COLO829 (cell line): Measurements from ENCODE around the gene GLRA3.
"Not testable (repeated sequence)": the region's sequence is repeated elsewhere in the genome, so short reads cannot be mapped to it uniquely, and the experiment has no call there.

Source experiments
- DNase-seq: peaks from one replicate; pipeline ENCODE4 v3.0.0; 2012; ENCODE audit warnings: low spot score

Gene GLRA3

GRCh38 chr4:174714393-174715211 is 114.4 kb downstream of the GLRA3 start:
- peak; percentile 72 for DNase-seq

GRCh38 chr4:174713821-174714220 is 115.2 kb downstream of the GLRA3 start:
- DNase-seq, result peak; percentile 28

DNA sequence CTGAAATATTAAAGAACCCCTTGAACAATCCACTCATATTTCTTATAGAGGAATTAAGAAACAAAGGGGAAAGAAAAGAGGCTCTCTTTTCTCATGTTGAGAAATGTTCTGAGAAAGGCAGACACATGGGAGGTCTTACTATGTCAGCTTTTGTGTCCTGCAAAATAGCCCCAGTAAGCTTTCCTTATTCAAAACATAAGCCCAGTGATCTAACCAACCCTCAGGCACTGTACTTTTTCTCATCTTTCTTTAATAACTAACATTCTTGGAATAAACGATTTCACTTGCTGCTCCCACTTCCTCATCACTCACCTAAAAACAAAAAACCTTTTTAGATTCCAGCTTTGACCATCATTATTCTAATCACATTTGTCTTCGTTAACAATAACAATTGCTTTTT is 115.9 kb downstream of the GLRA3 start:
- peak; percentile 23 for DNase-seq

DNA sequence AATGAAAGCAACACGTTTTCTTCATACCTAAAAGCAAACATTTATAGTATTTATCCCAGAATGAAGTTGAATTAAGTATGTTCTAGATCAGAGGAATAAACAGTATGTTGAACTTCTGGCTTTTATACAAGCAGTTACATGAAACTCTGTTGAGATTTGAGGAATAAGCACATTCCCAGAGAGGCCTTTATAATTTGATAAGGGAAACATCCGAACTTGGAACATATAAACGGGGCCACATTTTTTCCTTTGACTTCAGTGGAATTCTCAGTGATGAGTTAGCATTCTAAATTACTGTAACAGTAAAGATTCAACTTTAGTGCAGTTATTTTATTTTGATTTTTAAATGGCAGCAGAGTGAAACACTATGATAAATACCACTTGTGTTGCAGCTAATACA is 119.5 kb downstream of the GLRA3 start:
- DNase-seq, result no peak

DNA sequence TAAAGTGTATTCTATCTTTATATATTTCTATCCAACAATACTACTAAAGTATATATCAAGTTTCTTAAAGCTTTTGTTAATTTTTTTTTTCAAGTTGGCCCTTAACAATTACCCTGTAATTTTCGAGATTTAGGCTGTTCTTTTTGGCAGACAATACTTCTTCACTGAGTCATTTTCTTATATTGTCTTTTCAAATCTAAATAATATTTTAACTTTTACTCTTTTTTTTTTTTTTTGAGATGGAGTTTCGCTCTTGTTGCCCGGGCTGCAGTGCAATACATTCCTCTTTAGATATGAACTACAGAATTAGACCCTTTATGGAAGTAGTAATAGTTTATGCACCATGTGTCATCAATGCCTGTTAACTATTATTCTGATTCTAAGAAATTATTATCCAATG is 120.7 kb downstream of the GLRA3 start:
- no peak for DNase-seq

DNA sequence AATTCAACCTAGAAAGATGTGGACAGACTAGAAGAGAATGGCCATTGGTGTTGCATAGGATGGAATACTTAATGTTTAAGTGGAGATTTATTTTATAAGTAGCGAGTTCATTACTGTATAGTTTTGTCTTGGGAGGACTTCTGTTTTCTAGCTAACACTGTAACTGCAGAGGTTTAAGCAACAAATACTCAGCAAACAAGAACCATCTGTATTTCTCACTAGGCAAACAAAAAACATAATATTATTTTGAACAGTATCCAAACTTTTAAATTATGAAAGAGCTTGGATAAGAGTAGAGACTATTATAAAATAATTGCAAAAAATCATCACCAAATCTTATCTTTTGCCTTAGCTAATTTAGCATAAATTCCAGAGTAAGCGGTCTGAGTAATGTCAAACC is 121.1 kb downstream of the GLRA3 start:
- no peak for DNase-seq

DNA sequence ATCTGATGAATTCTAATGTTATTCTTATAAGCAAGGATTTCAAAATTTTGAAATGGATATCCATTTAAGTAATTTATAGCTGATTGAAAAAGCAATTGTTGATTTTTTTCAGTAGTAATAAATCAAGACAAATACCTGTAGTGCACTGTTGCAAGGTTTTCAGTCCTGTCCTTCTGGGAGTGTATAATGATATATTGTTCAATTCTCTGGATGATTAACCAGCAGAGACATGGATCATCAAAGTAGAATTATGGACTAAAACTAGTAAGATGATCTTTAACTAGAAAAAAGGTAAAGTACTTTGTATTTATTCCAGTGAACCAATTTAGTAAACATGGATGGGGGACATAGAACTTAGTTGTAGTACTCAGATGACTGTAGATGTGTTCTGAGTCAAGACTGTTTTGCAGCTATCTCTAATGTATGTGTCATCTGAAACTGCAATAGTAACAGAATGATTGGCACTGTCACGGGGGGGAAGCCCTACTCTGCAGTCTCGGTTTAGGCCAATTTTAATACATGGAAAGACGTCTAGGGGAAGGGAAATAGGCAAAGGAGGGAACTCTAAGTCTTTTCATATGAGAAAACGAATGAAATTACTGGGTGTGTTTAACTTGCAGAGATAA is 121.9 kb downstream of the GLRA3 start:
- no peak for DNase-seq

GRCh38 chr4:174702979-174703478 is 126.0 kb downstream of the GLRA3 start:
- DNase-seq, result no peak

DNA sequence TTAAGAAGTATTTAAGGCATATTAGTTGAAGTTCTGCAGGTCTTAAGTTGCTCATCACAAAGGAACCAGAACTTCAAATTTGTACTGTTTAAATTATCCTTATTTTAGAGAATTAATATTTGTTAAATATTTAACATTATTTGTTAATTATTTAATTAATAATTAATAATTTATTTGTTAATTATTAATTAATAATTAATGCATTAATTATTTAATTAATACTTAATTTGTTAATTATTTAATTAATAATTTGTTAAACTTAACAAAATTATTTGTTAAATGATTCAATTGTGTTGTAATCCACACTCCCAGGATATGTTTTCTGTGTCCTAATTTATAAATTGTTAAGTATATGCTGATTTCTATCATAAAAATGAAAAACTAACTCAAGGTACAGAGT is 129.4 kb downstream of the GLRA3 start:
- no peak for DNase-seq

DNA sequence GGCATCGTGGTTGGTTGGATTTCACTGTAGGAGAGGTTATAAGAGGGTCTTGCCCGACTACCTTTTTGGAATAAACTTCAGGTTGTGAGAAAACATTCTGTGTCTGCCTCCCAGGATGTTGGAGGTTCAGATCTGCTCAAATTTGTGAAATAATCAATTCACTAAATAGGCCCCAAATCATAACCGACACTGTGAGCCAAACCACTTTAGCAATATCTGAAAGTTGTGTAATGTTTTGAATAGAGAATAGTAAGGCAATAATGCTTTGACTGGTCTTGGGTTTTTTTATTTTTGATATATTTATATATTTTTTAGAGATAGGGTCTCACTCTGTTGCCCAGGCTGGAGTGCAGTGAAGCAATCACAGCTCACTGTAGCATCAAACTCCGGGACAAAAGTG is 131.2 kb downstream of the GLRA3 start:
- DNase-seq, result no peak

DNA sequence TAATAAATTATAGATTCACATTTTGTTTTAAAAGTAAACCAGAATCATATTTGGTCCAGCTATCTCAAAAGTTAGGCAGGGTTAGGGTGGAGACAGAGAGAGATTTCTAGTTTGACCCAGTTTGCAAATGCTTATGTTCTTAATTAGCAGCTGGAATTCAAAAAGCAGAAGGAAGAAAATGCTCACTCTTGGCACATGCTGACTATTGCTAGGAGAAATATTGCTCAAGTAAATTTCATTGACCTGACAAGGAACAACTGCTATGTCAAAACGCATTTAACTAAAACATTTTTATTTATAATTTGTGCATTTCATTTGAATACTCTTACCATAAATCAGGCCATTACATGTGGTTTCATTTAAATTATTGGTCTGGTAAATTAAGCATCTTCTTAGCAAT is 131.8 kb downstream of the GLRA3 start:
- DNase-seq, result no peak

DNA sequence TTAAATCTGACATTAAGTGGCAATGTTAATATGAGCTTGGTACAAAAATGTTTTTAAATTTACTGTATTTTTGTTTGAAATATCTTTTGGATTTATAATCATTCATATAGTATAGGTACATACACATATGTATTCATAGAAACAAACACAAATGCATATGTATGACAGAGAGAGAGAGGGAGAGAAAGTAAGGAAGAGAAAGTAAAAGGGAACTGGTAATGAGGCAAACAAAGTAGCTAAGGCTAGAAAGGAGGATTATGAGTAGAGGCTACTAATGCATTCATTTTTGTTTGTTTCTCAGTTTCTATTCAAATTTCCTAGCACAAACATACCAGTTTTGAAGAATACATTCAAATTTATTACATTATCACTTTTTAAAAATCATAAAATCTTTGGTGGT is 132.4 kb downstream of the GLRA3 start:
- DNase-seq, result no peak

GRCh38 chr4:174691876-174692275 is 137.2 kb downstream of the GLRA3 start:
- not testable (repeated sequence) for DNase-seq

- DNase-seq, result no peak
Observed at GRCh38 chr4:174690665-174691064, 138.4 kb downstream of the GLRA3 start.

DNA sequence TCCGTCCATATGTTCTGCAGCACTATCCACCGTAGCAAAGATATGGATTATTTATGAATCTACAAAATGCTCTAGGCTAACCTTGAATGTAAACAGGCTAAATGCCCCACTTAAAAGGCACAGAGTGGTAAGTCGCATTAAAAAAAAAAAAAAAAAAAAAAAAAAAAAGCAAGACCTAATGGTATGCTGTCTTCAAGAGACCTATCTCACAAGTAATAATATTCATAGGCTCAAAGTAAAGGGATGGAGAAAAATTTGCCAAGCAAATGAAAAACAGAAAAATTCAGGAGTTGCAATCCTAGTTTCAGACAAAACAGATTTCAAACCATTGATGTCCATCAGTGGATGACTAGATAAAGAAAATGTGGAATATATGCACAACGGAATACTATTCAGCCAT is 139.4 kb downstream of the GLRA3 start:
- no peak for DNase-seq

DNA sequence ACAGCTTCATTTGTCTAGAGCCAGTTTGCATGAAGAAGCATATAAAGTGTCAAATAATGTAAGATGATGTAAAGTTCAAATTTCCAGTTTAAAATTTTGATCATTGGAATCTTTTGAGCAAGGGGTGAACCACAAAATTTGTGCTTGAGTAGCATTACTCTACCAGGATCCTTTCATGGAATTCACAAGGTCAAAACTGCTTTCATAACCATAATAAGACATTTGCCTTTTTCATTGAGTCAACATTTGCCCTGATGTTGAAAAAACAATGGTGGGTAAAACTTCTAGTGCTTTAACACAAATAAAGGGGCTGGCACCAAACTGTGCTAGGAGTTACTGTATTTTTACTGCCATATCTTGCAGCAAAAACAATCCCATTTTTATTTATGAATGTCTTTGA is 142.2 kb downstream of the GLRA3 start:
- DNase-seq, result no peak

- peak; percentile 88 for DNase-seq
Observed at GRCh38 chr4:174681723-174682300, 147.2 kb downstream of the GLRA3 start.

GRCh38 chr4:174674305-174674840 is 154.7 kb downstream of the GLRA3 start:
- DNase-seq, result no peak

DNA sequence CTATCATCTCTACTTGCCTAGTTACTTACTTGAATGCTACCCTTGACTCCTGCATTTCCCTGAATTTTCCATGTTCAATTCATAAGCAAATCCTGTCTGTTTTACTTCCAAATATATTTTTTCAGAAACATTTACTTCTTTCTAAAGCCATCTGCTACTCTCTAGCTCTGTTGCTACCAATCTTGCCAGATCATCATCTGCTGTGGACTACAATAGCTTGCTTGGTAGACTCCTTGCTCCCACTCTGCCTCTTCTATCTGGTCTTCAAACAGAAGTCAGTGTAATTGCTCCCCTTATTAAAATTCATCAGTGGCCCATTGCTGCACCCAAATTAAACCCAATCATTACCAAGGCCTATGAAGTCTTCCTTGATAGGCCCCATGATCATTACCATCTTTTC is 155.2 kb downstream of the GLRA3 start:
- no peak for DNase-seq

DNA sequence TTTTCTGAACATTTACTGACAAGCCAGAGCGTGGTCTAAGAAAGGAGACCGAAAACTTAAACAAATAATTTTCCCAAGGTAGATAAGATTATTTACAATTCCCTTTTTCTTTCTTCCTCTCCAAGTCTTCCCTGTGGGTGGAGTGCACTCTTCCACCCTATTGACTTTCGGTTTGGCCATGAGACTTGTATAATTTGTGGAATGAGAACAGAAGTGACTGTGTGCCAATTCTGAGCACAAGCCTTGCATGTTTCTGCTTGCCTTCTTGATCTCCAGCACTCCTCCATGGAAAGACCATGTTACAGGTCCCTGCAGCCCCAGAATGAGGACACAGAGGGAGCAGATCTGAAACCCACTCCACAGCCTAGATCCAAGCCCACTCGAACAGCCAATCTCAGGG is 156.8 kb downstream of the GLRA3 start:
- no peak for DNase-seq

DNA sequence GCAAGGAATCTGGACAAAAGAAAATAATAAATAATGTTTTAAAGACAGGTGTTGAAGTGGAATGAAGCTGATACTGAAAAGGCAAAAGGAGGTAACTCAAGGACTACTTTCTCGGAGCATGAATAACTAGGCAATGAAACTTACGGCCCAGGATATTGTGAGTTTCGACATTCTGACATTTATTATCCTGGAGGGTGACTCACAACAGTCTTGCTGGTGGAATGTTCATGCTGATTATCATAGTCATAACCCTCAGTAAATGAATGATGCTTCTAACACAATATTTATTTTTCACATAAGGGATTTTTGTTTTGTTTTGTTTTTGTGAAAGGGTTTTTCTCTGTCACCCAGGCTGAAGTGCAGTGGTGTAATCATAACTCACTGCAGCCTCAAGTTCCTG is 159.8 kb downstream of the GLRA3 start:
- DNase-seq, result peak; percentile 20

DNA sequence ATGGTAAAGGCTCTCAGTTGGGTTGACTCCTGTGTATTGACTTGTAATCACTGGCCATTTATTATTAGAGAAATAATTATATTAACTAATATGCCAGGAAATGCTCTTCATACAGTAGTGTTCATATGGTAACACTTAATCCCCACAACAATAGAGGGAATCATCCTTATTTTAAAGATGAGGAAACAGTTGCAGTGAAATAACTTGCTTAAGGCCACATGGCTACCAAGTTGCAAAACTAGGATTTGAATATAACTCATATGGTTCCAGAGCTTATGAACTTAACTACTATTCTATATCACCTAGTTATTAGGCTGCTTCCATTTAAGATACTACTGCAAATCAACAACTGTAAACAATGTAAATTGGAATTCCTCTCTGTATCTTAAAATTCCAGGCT is 163.2 kb downstream of the GLRA3 start:
- DNase-seq, result no peak

GRCh38 chr4:174663216-174663615 is 165.8 kb downstream of the GLRA3 start:
- no peak for DNase-seq
